HepG2 (cell line): Measurements from ENCODE around the gene ZC3H7B. TPM values are rescaled to one million over a fixed set of nuclear protein-coding genes. Genes with fewer than 3 reads are reported as not detected.

Source experiments
- ATAC-seq: fragments of 200-7000 bp; cut with Tn5 transposase; 3 replicates; pipeline ENCODE4 v1.9.1; 2020; ENCODE audit warnings: mild to moderate bottlenecking, moderate library complexity
- BruUV-seq: library from RNA; stranded (reverse); fragments of 400-500 nt; replicated peaks from 2 replicates; lab custom pipeline; 2021; lab: Mats Ljungman, UMichigan
- CTCF ChIA-PET: fragments of 300-600 bp; formaldehyde crosslinking; extraction: SDS; loops from one replicate; lab custom pipeline; 2021; ENCODE audit warnings: low total read pairs, inconsistent platforms, low intra/inter-chr PET ratio; lab: Yijun Ruan, JAX
- POLR2A ChIA-PET: fragments of 350-600 bp; sonication (Branson Sonifier 250); formaldehyde crosslinking; loops from one replicate; lab custom pipeline; 2020; ENCODE audit warnings: antibody characterized with exemption, inconsistent platforms; lab: Yijun Ruan, JAX
- DNase-seq: peaks from one replicate; pipeline ENCODE4 v3.0.0-alpha.2; 2015; ENCODE audit warnings: low spot score
- FAIRE-seq: peaks from 3 replicates; lab custom pipeline; 2011; peaks lifted over from hg19 to GRCh38; lab: Jason Lieb, UNC
- H2AFZ ChIP-seq: one replicate; pipeline ENCODE4 v1.6.1; 2011; ENCODE audit warnings: low read length, inconsistent platforms
- H3K27ac ChIP-seq: fragments of 300-600 bp; 3 replicates; pipeline ENCODE4 v1.8.0; 2011; ENCODE audit warnings: mixed run types, mild to moderate bottlenecking, mixed read lengths, low read length, inconsistent platforms; ENCODE audit not compliant: insufficient read depth; ENCODE audit errors: extremely low read length
- H3K27me3 ChIP-seq, 2 experiments: fragments of 200-600 bp in 1 of 2; 2 replicates in 1 of 2; 3 replicates in 1 of 2; pipeline versions ENCODE4 v1.6.0 to v1.8.0; 2011; ENCODE audit warnings: low read length in 2 of 2, mild to moderate bottlenecking in 2 of 2, moderate library complexity in 2 of 2, inconsistent platforms in 1 of 2; ENCODE audit not compliant: insufficient read depth in 2 of 2, control insufficient read depth in 1 of 2
- H3K36me3 ChIP-seq, 2 experiments: fragments of 200-600 bp in 1 of 2; replicated peaks in 1 of 2; 2 replicates in 1 of 2; 3 replicates in 1 of 2; pipeline versions ENCODE4 v1.5.1 to v1.8.0; 2011; ENCODE audit warnings: low read length in 2 of 2, inconsistent platforms in 1 of 2; ENCODE audit not compliant: insufficient read depth in 2 of 2, control insufficient read depth in 1 of 2
- H3K4me1 ChIP-seq: 2 replicates; pipeline ENCODE4 v1.5.1; 2012; ENCODE audit warnings: low read length, inconsistent platforms; ENCODE audit not compliant: insufficient read depth
- H3K4me2 ChIP-seq: 2 replicates; pipeline ENCODE4 v1.6.0; 2011; ENCODE audit warnings: low read depth, low read length, inconsistent platforms
- H3K4me3 ChIP-seq, 3 experiments: fragments of 200-600 bp in 1 of 3; sonication (generic), shearing (Covaris generic) in 1 of 3; replicated peaks in 1 of 3; 2 replicates each; pipeline ENCODE4 v1.5.1; 2011 to 2016; ENCODE audit warnings: low read length in 3 of 3, inconsistent platforms in 2 of 3, low read depth in 2 of 3, mild to moderate bottlenecking in 2 of 3, control low read depth in 1 of 3, mixed read lengths in 1 of 3; ENCODE audit not compliant: insufficient read depth in 1 of 3
- H3K79me2 ChIP-seq: one replicate; pipeline ENCODE4 v1.6.1; 2011; ENCODE audit warnings: low read length, inconsistent platforms; ENCODE audit not compliant: insufficient read depth
- H3K9ac ChIP-seq: 2 replicates; pipeline ENCODE4 v1.6.0; 2011; ENCODE audit warnings: mild to moderate bottlenecking, low read depth, low read length, inconsistent platforms; ENCODE audit not compliant: insufficient read depth
- H3K9me3 ChIP-seq: 2 replicates; pipeline ENCODE4 v1.5.1; 2012; ENCODE audit warnings: mild to moderate bottlenecking, low read length
- H4K20me1 ChIP-seq: 2 replicates; pipeline ENCODE4 v1.6.0; 2011; ENCODE audit warnings: inconsistent platforms, mild to moderate bottlenecking, low read length, moderate library complexity; ENCODE audit not compliant: insufficient read depth
- ETS1 ChIP-seq: sonication (generic); formaldehyde crosslinking; IDR thresholded peaks from 2 replicates; pipeline ENCODE4 v1.4.0; 2020; ENCODE audit warnings: missing genetic modification reagents
- HIC2 ChIP-seq: sonication (generic); formaldehyde crosslinking; IDR thresholded peaks from 2 replicates; pipeline ENCODE4 v1.9.0; 2022; ENCODE audit warnings: low read depth, missing genetic modification reagents
- JDP2 ChIP-seq: sonication (generic); formaldehyde crosslinking; IDR thresholded peaks from 2 replicates; pipeline ENCODE4 v1.8.1; 2022; ENCODE audit warnings: missing genetic modification reagents, borderline replicate concordance
- MLX ChIP-seq: IDR thresholded peaks from 2 replicates; pipeline ENCODE4 v1.6.1; 2016
- MXI1 ChIP-seq: IDR thresholded peaks from 3 replicates; pipeline ENCODE4 v1.6.1; 2012; ENCODE audit warnings: low read depth, low read length, inconsistent platforms, borderline replicate concordance
- NAIF1 ChIP-seq: sonication (generic); formaldehyde crosslinking; IDR thresholded peaks from 2 replicates; pipeline ENCODE4 v1.5.0; 2020; ENCODE audit warnings: mild to moderate bottlenecking, missing genetic modification reagents, borderline replicate concordance
- NR3C1 ChIP-seq: sonication (generic); formaldehyde crosslinking; IDR thresholded peaks from 2 replicates; pipeline ENCODE4 v1.4.0; 2020; ENCODE audit warnings: missing genetic modification reagents
- REPIN1 ChIP-seq: sonication (generic); formaldehyde crosslinking; IDR thresholded peaks from 2 replicates; pipeline ENCODE4 v1.8.0; 2022; ENCODE audit warnings: missing genetic modification reagents, low read depth, mild to moderate bottlenecking, borderline replicate concordance
- SKI ChIP-seq: fragments of 450-650 bp; IDR thresholded peaks from one replicate; pipeline ENCODE4 v1.6.1; 2018; ENCODE audit warnings: mild to moderate bottlenecking; ENCODE audit not compliant: partially characterized antibody
- XRCC5 ChIP-seq: fragments of 200-400 bp; formaldehyde crosslinking; optimal IDR thresholded peaks from 2 replicates; pipeline ENCODE3; 2017; ENCODE audit warnings: mild to moderate bottlenecking, low read length
- ZBTB33 ChIP-seq: sonication (generic); formaldehyde crosslinking; IDR thresholded peaks from 2 replicates; pipeline ENCODE4 v1.4.0; 2020; ENCODE audit warnings: missing genetic modification reagents
- ZBTB39 ChIP-seq: sonication (generic); formaldehyde crosslinking; IDR thresholded peaks from 2 replicates; pipeline ENCODE4 v1.5.0; 2020; ENCODE audit warnings: missing genetic modification reagents
- ZKSCAN5 ChIP-seq: sonication (generic); formaldehyde crosslinking; IDR thresholded peaks from 2 replicates; pipeline ENCODE4 v1.5.1; 2020; ENCODE audit warnings: mild to moderate bottlenecking, missing genetic modification reagents
- ZNF160 ChIP-seq: sonication (generic); formaldehyde crosslinking; IDR thresholded peaks from 2 replicates; pipeline ENCODE4 v1.8.0; 2022; ENCODE audit warnings: mild to moderate bottlenecking, inconsistent platforms, missing genetic modification reagents
- ZNF343 ChIP-seq: sonication (generic); formaldehyde crosslinking; IDR thresholded peaks from 2 replicates; pipeline ENCODE4 v1.4.0; 2020; ENCODE audit warnings: mild to moderate bottlenecking, missing genetic modification reagents
- WGBS: methylation state at CpG from one replicate; pipeline ENCODE4 v1.1.6; 2017; ENCODE audit warnings: low lambda C conversion rate; 5-methylcytosine and 5-hydroxymethylcytosine counted together
- in situ Hi-C: cut with HindIII; loops from 2 replicates; pipeline ENCODE4 v1.10.0; 2017; ENCODE audit warnings: low pct_unique_long_range_greater_than_20kb; ENCODE audit not compliant: extremely low pct_ligation_motif_present
- intact Hi-C: fragments of 100-400 bp; cut with micrococcal nuclease; formaldehyde crosslinking; loops from one replicate; pipeline ENCODE4 v1.10.0; 2022; ENCODE audit not compliant: unreplicated experiment
- polyA plus RNA-seq, 8 experiments: library from polyadenylated mRNA; depleted of rRNA in 3 of 8; stranded (reverse) in 7 of 8; unstranded in 1 of 8; fragments of >200 nt; fragmentation: Illumina TruSeq in 4 of 8; extraction: Trizol in 4 of 8; gene quantifications; 2 replicates each; pipeline versions ENCODE4 v1.2.1 to v1.2.3, GENCODE V29; 2011 to 2016; ENCODE audit warnings: low read depth in 4 of 8, missing spikeins in 1 of 8, mixed read lengths in 1 of 8; ENCODE audit not compliant: insufficient read depth in 1 of 8
- total RNA-seq, 5 experiments: library from RNA; depleted of rRNA; stranded (reverse); fragments of >200 nt; fragmentation: Illumina TruSeq; extraction: Trizol; gene quantifications; 2 replicates each; pipeline ENCODE4 v1.2.3, GENCODE V29; 2016; ENCODE audit warnings: low read depth in 1 of 5
- TF ChIP-seq, protein P1 (sequence below): sonication (generic); formaldehyde crosslinking; IDR thresholded peaks from 2 replicates; pipeline ENCODE4 v1.5.0; 2020; ENCODE audit warnings: missing genetic modification reagents

ZC3H7B gene
- total and polyA plus RNA-seq, 2 of the 13 experiments (the other 11 are each of a cell fraction or from before 2014, with no cell fraction given) = 26.4 to 37.2 TPM

- TF ChIP-seq ZBTB33 (CRISPR knock-in tag) = no peak
- TF ChIP-seq MLX = no peak
- TF ChIP-seq ETS1 (CRISPR knock-in tag) = no peak
- TF ChIP-seq JDP2 (CRISPR knock-in tag) = no peak
- TF ChIP-seq NAIF1 (CRISPR knock-in tag) = no peak
- no peak for TF ChIP-seq ZNF160 (CRISPR knock-in tag)
- TF ChIP-seq REPIN1 = no peak
- TF ChIP-seq MXI1 = no peak
These were observed 16.9 kb upstream of the ZC3H7B start (continued) for GRCh38 chr22:41284465-41284864.

DNA sequence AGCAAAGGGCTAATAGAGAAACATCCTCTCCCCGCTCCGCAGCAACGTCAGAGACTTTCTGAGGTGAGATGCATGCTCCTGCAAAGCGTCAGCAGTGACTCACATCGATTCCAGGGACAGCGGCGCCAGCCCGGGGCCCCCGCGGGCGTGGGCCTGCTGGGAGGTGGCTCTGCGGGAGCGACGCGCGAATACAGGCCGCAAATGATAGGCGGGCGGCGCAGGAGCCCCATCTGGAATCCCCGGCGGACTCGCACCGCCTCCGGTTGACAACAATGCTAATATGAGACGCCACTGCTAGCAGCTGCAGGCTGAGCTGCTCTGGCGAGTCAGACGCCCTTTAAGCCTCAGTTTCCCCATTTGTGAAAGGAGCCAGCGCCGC lies 15.9 kb upstream of the ZC3H7B start:
- Histone ChIP-seq H4K20me1 (no peaks in the 10 kb centered on the region), H3K9me3 (no peaks in the 10 kb centered on the region), H2AFZ (no peak overlapping the region), H3K4me1 (peaks cover 52% of the 10 kb centered on the region), H3K27ac (peak overlapping the region; percentile 88), H3K27me3 (no peaks in the 10 kb centered on the region; a peak in 1 of 5 replicates), H3K79me2 (peaks cover 28% of the 10 kb centered on the region), H3K9ac (peak overlapping the region; percentile 94), H3K4me3 (peak overlapping the region; percentile 97 to 100 (median 98)), H3K4me2 (peak overlapping the region; percentile 98), H3K36me3 (peaks cover 4 to 24% of the 10 kb centered on the region in 2 experiments)
- intact Hi-C loops = loop anchor here (5.0 to 10.0 kb wide), 2 partner anchors 48 to 159 kb away; partner anchors contain the start of gene TOB2
- FAIRE-seq (no peak), ATAC-seq (peak; percentile 51), DNase-seq (peak; percentile 56)
- TSS peak; percentile 64 for BruUV-seq
- in situ Hi-C loops = no loop called here
- ChIA-PET CTCF (no interaction called here), POLR2A (interaction anchor here (0.7 to 6.0 kb wide), 12 partner anchors 12 to 334 kb away, joined by 3 to 49 read pairs (median 5); partner anchors contain the start of genes ACO2, CHADL, PHF5A and RBX1)
- no CpG with 5 or more reads among the region's 30 CpGs for WGBS
- TF ChIP-seq, protein P1, sequence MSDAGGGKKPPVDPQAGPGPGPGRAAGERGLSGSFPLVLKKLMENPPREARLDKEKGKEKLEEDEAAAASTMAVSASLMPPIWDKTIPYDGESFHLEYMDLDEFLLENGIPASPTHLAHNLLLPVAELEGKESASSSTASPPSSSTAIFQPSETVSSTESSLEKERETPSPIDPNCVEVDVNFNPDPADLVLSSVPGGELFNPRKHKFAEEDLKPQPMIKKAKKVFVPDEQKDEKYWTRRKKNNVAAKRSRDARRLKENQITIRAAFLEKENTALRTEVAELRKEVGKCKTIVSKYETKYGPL (CRISPR knock-in tag) = no peak
- no peak for TF ChIP-seq HIC2 (CRISPR knock-in tag)
- no peak for TF ChIP-seq SKI
- peak; percentile 16 for TF ChIP-seq XRCC5
- TF ChIP-seq ZKSCAN5 (CRISPR knock-in tag) = no peak
- no peak for TF ChIP-seq NR3C1 (CRISPR knock-in tag)
- TF ChIP-seq ZNF343 (CRISPR knock-in tag) = 0 out of 2 replicates have a peak, but pooled peaks have one; percentile 18
- TF ChIP-seq ZBTB39 (CRISPR knock-in tag) = no peak
